SK-N-SH (cell line): ENCODE measurements around the gene KIF11.

Experiments used
- EP300 ChIP-seq, 2 experiments: IDR thresholded peaks; 2 replicates each; pipeline versions ENCODE4 v1.4.0 to v1.6.1; 2012; ENCODE audit warnings: borderline replicate concordance in 1 of 2, low read depth in 1 of 2, low read length in 1 of 2
- EZH2phosphoT487 ChIP-seq: fragments of 200-600 bp; sonication (generic); IDR thresholded peaks from 2 replicates; pipeline ENCODE4 v1.6.1; 2017; ENCODE audit warnings: low read depth, mixed run types, mild to moderate bottlenecking, antibody characterized with exemption, moderate library complexity, borderline replicate concordance
- FOXM1 ChIP-seq: IDR thresholded peaks from 2 replicates; pipeline ENCODE4 v1.4.0; 2012; ENCODE audit warnings: low read depth, mild to moderate bottlenecking
- GATA2 ChIP-seq: sonication (generic); formaldehyde crosslinking; IDR thresholded peaks from 2 replicates; pipeline ENCODE4 v1.5.0; 2020; ENCODE audit warnings: mild to moderate bottlenecking, missing genetic modification reagents
- MAX ChIP-seq: IDR thresholded peaks from 2 replicates; pipeline ENCODE4 v1.4.0; 2012; ENCODE audit warnings: low read depth
- MEF2A ChIP-seq: IDR thresholded peaks from 2 replicates; pipeline ENCODE4 v1.4.0; 2012; ENCODE audit warnings: low read depth, borderline replicate concordance
- POLR2AphosphoS5 ChIP-seq: IDR thresholded peaks from 2 replicates; pipeline ENCODE4 v1.6.1; 2012; ENCODE audit warnings: low read depth, low read length
- YY1 ChIP-seq: IDR thresholded peaks from 2 replicates; pipeline ENCODE4 v1.4.0; 2012; ENCODE audit warnings: low read depth, mild to moderate bottlenecking
- TF ChIP-seq, protein P1 (sequence below): IDR thresholded peaks from 2 replicates; pipeline ENCODE4 v1.6.1; 2012; ENCODE audit warnings: mild to moderate bottlenecking, low read depth, low read length, moderate library complexity
- TF ChIP-seq, protein P2 (sequence below): fragments of 200-600 bp; sonication (generic); IDR thresholded peaks from 2 replicates; pipeline ENCODE4 v1.6.1; 2017; ENCODE audit warnings: antibody characterized with exemption, mild to moderate bottlenecking, moderate library complexity

DNA sequence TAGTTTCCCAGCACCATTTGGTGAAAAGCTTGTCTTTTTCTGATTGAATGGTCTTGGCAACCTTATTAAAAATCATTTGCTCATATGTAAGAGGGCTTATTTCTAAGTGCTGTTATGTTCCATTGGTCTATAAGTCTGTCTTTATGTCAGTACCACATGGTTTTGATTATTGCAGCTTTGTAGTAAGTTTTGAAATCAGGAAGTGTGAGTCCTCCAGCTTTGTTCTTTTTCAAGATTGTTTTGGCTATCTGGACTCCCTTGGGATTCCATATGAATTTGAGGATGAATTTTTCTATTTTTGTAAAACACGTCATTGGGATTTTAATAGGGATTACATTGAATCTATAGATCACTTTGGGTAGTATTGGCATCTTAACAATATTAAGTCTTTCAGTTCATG, 5.4 kb downstream of the KIF11 start:
- no peak for TF ChIP-seq YY1
- TF ChIP-seq POLR2AphosphoS5, result no peak
- TF ChIP-seq, protein P1, sequence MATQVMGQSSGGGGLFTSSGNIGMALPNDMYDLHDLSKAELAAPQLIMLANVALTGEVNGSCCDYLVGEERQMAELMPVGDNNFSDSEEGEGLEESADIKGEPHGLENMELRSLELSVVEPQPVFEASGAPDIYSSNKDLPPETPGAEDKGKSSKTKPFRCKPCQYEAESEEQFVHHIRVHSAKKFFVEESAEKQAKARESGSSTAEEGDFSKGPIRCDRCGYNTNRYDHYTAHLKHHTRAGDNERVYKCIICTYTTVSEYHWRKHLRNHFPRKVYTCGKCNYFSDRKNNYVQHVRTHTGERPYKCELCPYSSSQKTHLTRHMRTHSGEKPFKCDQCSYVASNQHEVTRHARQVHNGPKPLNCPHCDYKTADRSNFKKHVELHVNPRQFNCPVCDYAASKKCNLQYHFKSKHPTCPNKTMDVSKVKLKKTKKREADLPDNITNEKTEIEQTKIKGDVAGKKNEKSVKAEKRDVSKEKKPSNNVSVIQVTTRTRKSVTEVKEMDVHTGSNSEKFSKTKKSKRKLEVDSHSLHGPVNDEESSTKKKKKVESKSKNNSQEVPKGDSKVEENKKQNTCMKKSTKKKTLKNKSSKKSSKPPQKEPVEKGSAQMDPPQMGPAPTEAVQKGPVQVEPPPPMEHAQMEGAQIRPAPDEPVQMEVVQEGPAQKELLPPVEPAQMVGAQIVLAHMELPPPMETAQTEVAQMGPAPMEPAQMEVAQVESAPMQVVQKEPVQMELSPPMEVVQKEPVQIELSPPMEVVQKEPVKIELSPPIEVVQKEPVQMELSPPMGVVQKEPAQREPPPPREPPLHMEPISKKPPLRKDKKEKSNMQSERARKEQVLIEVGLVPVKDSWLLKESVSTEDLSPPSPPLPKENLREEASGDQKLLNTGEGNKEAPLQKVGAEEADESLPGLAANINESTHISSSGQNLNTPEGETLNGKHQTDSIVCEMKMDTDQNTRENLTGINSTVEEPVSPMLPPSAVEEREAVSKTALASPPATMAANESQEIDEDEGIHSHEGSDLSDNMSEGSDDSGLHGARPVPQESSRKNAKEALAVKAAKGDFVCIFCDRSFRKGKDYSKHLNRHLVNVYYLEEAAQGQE, result no peak
- no peak for TF ChIP-seq EP300 (IDR thresholded peaks at IDR 0.05; ENCODE audit: borderline replicate concordance in 1 of 2, low read depth in 1 of 2, low read length in 1 of 2)
- TF ChIP-seq, protein P2, sequence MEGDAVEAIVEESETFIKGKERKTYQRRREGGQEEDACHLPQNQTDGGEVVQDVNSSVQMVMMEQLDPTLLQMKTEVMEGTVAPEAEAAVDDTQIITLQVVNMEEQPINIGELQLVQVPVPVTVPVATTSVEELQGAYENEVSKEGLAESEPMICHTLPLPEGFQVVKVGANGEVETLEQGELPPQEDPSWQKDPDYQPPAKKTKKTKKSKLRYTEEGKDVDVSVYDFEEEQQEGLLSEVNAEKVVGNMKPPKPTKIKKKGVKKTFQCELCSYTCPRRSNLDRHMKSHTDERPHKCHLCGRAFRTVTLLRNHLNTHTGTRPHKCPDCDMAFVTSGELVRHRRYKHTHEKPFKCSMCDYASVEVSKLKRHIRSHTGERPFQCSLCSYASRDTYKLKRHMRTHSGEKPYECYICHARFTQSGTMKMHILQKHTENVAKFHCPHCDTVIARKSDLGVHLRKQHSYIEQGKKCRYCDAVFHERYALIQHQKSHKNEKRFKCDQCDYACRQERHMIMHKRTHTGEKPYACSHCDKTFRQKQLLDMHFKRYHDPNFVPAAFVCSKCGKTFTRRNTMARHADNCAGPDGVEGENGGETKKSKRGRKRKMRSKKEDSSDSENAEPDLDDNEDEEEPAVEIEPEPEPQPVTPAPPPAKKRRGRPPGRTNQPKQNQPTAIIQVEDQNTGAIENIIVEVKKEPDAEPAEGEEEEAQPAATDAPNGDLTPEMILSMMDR, result no peak
- TF ChIP-seq MEF2A, result no peak
- no peak for TF ChIP-seq MAX
- no peak for TF ChIP-seq FOXM1
- no peak for TF ChIP-seq GATA2 (CRISPR knock-in tag)
- no peak for TF ChIP-seq EZH2phosphoT487
